ENCODE data around the gene SV2C. TPM values are rescaled to one million over a fixed set of nuclear protein-coding genes. Genes with fewer than 3 reads are reported as not detected.

The SV2C gene
- total RNA-seq, 1 donor from 2014 or later = 0.33 TPM

DNA sequence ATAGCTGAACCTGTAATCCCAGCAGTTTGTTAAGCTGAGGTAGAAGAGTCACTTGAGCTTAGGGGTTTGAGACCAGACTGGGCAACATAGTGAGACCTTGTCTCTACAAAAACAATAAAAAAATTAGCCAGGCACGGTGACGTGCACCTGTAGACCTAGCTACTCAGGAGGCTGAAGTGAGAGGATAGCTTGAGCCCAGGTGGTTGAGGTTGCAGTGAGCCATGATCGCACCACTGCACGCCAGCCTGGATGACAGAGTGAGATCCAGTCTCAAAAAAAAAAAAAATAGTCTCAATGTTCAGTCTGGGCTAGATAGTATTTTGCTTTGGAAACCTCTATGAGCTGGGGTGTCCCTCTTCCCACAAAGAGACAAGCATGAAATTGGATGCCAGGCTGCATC lies 268.0 kb downstream of the SV2C start:
- H3K4me1 Mint-ChIP-seq = no peaks in the 10 kb centered on the region
- no peaks in the 10 kb centered on the region for H3K27me3 Mint-ChIP-seq (ENCODE audit: low read depth)
- TF ChIP-seq, protein P1, sequence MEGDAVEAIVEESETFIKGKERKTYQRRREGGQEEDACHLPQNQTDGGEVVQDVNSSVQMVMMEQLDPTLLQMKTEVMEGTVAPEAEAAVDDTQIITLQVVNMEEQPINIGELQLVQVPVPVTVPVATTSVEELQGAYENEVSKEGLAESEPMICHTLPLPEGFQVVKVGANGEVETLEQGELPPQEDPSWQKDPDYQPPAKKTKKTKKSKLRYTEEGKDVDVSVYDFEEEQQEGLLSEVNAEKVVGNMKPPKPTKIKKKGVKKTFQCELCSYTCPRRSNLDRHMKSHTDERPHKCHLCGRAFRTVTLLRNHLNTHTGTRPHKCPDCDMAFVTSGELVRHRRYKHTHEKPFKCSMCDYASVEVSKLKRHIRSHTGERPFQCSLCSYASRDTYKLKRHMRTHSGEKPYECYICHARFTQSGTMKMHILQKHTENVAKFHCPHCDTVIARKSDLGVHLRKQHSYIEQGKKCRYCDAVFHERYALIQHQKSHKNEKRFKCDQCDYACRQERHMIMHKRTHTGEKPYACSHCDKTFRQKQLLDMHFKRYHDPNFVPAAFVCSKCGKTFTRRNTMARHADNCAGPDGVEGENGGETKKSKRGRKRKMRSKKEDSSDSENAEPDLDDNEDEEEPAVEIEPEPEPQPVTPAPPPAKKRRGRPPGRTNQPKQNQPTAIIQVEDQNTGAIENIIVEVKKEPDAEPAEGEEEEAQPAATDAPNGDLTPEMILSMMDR (conservative IDR thresholded peaks at IDR 0.05) = no peak
- DNase-seq (ENCODE audit: low read depth, low spot score) = no peak
- no peak overlapping the region for H3K4me3 Mint-ChIP-seq
- H3K9me3 Mint-ChIP-seq = no peaks in the 10 kb centered on the region
- no peak overlapping the region for H3K27ac Mint-ChIP-seq (ENCODE audit: unreplicated experiment)
- no peaks in the 10 kb centered on the region for H3K36me3 Mint-ChIP-seq (ENCODE audit: low read depth)

DNA sequence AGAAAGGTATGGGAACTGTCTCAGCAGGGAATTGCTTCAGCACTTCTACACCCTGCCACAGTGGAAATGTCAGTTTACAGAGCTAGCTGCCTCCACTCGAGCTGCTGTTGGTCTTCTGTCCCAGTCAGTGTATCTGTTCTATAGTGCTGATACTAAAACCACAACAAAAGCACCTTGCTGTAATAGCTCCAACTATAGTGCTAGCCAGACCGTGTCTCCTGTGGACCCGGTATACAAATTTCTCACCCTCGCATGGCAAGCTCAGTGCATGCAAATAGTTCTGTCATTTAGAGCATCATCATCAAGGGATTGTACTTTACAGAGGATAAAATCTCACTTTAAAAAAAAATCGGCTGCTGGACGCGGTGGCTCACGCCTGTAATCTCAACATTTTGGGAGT lies 268.4 kb downstream of the SV2C start:
- Mint-ChIP-seq H3K4me1 (no peaks in the 10 kb centered on the region), H3K27ac (ENCODE audit: unreplicated experiment) (no peak overlapping the region), H3K27me3 (ENCODE audit: low read depth) (no peaks in the 10 kb centered on the region), H3K36me3 (ENCODE audit: low read depth) (no peaks in the 10 kb centered on the region), H3K4me3 (no peak overlapping the region), H3K9me3 (no peaks in the 10 kb centered on the region)
- no peak for DNase-seq (ENCODE audit: low read depth, low spot score)
- TF ChIP-seq, protein P1 (conservative IDR thresholded peaks at IDR 0.05) = no peak

DNA sequence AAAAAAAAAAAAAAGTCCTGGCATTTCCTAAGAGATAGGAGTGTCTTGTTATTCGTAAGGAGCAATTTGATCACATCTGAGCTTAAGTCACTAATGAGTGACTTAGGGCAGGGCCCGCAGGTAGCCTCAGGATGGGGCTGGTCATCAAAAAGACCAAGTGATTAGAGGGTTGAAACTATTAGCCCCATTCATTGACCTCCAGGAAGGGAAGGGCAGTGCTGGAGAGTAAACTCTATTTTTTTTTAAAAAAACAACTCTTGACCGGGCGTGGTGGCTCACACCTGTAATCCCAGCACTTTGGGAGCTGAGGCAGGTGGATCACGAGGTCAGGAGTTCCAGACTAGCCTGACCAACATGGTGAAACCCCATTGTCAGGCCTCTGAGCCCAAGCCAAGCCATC lies 273.7 kb downstream of the SV2C start:
- Mint-ChIP-seq H3K4me1 (no peaks in the 10 kb centered on the region), H3K9me3 (no peaks in the 10 kb centered on the region), H3K27ac (ENCODE audit: unreplicated experiment) (no peak overlapping the region), H3K4me3 (no peak overlapping the region), H3K27me3 (ENCODE audit: low read depth) (no peaks in the 10 kb centered on the region), H3K36me3 (ENCODE audit: low read depth) (no peaks in the 10 kb centered on the region)
- TF ChIP-seq, protein P1 (conservative IDR thresholded peaks at IDR 0.05) = no peak
- DNase-seq (ENCODE audit: low read depth, low spot score) = no peak

DNA sequence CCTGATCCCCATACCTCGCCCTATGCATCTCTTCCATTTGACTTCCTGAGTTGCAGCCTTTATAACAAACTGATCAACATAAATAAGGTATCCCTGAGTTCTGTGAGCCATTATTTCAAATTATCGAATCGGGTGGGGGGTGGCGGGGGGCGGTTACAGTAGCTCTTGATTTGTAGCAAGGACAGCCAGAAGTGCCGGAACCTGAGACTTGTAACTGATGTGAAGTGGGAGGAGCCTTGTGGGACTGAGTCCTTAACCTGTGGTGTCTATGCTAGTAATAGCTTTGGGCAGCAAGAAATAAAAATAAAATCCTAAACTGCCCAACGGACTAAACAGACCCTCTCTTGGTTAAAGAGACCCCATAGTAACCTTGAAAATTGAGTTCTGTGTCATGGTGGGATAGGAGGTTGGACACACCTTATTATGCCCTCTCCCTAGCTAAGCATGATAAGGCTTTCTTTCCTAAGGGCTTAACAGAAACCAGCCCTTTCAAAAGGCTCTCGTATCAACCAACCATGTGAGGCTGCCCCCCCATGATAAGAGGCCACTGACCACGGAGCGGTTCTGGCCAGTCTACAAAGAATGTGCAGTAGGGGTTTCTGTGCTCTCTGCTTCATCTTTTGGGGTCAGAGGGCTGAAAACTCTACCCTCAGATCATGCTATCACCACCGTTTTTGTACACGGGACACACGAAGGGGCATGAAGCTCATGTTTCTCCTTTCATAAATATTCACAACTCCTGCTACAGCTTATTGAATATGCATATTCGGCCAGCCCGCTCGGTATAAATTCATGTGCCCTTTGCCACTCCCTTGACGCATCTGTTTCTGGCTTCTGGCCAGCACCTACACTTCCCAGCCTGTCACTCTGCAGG lies 280.4 kb downstream of the SV2C start:
- DNase-seq (ENCODE audit: low read depth, low spot score) = no peak
- TF ChIP-seq, protein P1 (conservative IDR thresholded peaks at IDR 0.05) = no peak
- H3K27ac Mint-ChIP-seq (ENCODE audit: unreplicated experiment) = no peak overlapping the region

DNA sequence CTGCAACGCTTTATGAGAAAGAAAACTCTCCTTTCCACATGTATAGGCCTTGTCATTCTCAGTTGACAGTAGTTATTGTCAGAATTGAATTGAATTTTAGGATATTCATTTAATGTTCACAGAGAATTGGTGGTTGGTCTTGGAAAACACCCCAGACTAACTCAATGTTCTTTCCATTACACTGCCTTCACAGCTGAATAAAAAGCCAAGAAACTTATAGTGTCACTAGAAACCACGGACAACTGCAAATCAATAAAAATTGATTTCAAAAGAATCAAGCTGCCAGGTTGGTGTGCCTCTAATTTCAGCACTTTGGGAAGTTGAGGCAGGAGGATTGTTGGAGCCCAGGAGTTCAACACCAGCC lies 281.0 kb downstream of the SV2C start:
- no peak for DNase-seq (ENCODE audit: low read depth, low spot score)
- TF ChIP-seq, protein P1 (conservative IDR thresholded peaks at IDR 0.05) = no peak
- H3K27ac Mint-ChIP-seq (ENCODE audit: unreplicated experiment) = no peak overlapping the region
- H3K27me3 Mint-ChIP-seq (ENCODE audit: low read depth) = no peaks in the 10 kb centered on the region
- H3K36me3 Mint-ChIP-seq (ENCODE audit: low read depth) = no peaks in the 10 kb centered on the region
- H3K4me3 Mint-ChIP-seq = no peak overlapping the region
- H3K4me1 Mint-ChIP-seq = peaks cover 5% of the 10 kb centered on the region
- no peaks in the 10 kb centered on the region for H3K9me3 Mint-ChIP-seq

More for the DNA sequence above, 280.4 kb downstream of the SV2C start:
- no peak overlapping the region for H3K4me3 Mint-ChIP-seq
- no peaks in the 10 kb centered on the region for H3K27me3 Mint-ChIP-seq (ENCODE audit: low read depth)
- no peaks in the 10 kb centered on the region for H3K36me3 Mint-ChIP-seq (ENCODE audit: low read depth)
- H3K4me1 Mint-ChIP-seq = peaks cover 5% of the 10 kb centered on the region
- no peaks in the 10 kb centered on the region for H3K9me3 Mint-ChIP-seq
